C4-2B (cell line): ENCODE data around the gene POLR2E.

Source experiments
- H3K27ac ChIP-seq: fragments of 450-650 bp; 2 replicates; pipeline ENCODE4 v1.5.1; 2017
- ZFX ChIP-seq: fragments of 450-650 bp; IDR thresholded peaks from 2 replicates; pipeline ENCODE4 v1.6.1; 2017
- TF ChIP-seq, protein P1 (sequence below): fragments of 450-650 bp; conservative IDR thresholded peaks from 2 replicates; pipeline ENCODE4 v1.5.1; 2017; ENCODE audit warnings: mild to moderate bottlenecking

POLR2E gene

DNA sequence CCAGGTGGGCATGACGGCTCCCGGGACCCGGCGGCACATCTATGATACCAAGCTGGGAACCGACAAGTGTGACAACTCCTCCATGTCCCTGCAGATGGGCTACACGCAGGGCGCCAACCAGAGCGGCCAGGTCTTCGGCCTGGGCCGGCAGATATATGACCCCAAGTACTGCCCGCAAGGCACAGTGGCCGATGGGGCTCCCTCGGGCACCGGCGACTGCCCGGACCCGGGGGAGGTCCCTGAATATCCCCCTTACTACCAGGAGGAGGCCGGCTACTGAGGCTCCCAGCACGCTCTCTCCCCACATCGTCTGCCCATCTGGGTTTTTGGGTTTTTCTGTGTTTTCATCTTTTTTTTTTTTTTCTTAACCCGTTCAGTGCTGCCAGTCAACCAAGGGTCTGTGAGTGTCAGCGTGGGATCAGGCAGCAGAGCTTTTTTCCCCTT lies 57.5 kb downstream of the POLR2E start:
- H3K27ac ChIP-seq = no peak overlapping the region
- TF ChIP-seq ZFX = no peak
- TF ChIP-seq, protein P1, sequence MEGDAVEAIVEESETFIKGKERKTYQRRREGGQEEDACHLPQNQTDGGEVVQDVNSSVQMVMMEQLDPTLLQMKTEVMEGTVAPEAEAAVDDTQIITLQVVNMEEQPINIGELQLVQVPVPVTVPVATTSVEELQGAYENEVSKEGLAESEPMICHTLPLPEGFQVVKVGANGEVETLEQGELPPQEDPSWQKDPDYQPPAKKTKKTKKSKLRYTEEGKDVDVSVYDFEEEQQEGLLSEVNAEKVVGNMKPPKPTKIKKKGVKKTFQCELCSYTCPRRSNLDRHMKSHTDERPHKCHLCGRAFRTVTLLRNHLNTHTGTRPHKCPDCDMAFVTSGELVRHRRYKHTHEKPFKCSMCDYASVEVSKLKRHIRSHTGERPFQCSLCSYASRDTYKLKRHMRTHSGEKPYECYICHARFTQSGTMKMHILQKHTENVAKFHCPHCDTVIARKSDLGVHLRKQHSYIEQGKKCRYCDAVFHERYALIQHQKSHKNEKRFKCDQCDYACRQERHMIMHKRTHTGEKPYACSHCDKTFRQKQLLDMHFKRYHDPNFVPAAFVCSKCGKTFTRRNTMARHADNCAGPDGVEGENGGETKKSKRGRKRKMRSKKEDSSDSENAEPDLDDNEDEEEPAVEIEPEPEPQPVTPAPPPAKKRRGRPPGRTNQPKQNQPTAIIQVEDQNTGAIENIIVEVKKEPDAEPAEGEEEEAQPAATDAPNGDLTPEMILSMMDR = no peak
